ENCODE results near the gene ATP11C.

The ATP11C gene

DNA sequence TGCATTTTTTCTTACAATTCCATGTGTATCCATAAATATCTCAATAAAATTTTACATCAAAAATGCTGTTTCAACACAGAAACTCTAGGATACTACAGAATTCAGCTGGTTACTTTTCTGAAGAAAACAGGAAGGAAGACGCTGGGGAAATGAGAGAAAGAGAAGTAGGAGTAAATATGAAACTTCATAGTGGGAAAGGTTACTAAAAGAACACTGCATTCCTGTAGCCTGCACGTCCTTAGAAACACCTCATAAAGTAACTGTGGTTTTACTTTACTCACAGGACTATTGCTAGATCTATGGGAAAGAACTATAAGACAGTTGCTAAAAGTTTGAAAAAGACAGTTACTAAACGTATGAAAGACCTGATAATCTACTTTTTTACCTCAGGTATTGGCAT lies 23.1 kb downstream of the ATP11C start:
- Histone ChIP-seq H3K9me2 (replicated peaks; ENCODE audit: control insufficient read depth, low read length) (no peaks in the 10 kb centered on the region), H3K4me3 (ENCODE audit: low read length) (no peak overlapping the region), H4K20me1 (ENCODE audit: control insufficient read depth, insufficient read depth, low read depth, low read length) (no peaks in the 10 kb centered on the region; the same call in 1 of the 2 replicates), H3K79me2 (ENCODE audit: control insufficient read depth, low read length) (peaks cover 8% of the 10 kb centered on the region), H3K27me3 (ENCODE audit: control insufficient read depth, low read length) (no peaks in the 10 kb centered on the region), H3K9me3 (ENCODE audit: control insufficient read depth, insufficient read depth, low read length) (no peaks in the 10 kb centered on the region), H3F3A (ENCODE audit: control insufficient read depth, insufficient read depth) (no peaks in the 10 kb centered on the region), H3K4me2 (ENCODE audit: low read length) (no peak overlapping the region), H3K27ac (ENCODE audit: low read depth, low read length) (no peak overlapping the region), H3K4me1 (ENCODE audit: control insufficient read depth, low read length) (peaks cover 8% of the 10 kb centered on the region), H3K36me3 (ENCODE audit: control insufficient read depth, low read length) (no peaks in the 10 kb centered on the region)
- TF ChIP-seq, protein P1, sequence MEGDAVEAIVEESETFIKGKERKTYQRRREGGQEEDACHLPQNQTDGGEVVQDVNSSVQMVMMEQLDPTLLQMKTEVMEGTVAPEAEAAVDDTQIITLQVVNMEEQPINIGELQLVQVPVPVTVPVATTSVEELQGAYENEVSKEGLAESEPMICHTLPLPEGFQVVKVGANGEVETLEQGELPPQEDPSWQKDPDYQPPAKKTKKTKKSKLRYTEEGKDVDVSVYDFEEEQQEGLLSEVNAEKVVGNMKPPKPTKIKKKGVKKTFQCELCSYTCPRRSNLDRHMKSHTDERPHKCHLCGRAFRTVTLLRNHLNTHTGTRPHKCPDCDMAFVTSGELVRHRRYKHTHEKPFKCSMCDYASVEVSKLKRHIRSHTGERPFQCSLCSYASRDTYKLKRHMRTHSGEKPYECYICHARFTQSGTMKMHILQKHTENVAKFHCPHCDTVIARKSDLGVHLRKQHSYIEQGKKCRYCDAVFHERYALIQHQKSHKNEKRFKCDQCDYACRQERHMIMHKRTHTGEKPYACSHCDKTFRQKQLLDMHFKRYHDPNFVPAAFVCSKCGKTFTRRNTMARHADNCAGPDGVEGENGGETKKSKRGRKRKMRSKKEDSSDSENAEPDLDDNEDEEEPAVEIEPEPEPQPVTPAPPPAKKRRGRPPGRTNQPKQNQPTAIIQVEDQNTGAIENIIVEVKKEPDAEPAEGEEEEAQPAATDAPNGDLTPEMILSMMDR (IDR thresholded peaks at IDR 0.05; ENCODE audit: low read depth, low read length, poor library complexity, severe bottlenecking): no peak
- no peak for TF ChIP-seq EZH2phosphoT487 (IDR thresholded peaks at IDR 0.05; ENCODE audit: borderline replicate concordance, low read length)

DNA sequence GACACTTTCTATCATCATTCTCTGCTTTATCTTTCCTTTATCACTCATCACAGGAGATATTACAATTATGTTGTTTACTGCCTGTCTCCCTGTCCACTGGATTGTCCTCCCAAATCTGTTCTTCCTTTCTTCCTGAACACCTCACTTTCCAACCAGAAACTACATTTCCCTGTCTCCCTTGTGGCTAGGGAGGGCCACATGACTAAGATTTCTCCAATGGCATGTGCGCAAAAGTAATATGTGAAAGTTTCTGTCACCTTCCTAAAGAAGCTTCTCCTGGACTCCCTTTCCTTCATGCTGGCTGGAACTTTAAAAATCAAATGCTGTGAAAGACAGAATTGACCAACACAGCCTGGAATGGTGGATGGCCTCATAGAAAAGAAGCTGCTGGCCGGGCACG lies 25.8 kb downstream of the ATP11C start:
- Histone ChIP-seq H3K9me2 (replicated peaks; ENCODE audit: control insufficient read depth, low read length) (no peaks in the 10 kb centered on the region), H3K4me3 (ENCODE audit: low read length) (no peak overlapping the region), H3K9me3 (ENCODE audit: control insufficient read depth, insufficient read depth, low read length) (no peaks in the 10 kb centered on the region), H3K4me1 (ENCODE audit: control insufficient read depth, low read length) (peaks cover 8% of the 10 kb centered on the region), H3K36me3 (ENCODE audit: control insufficient read depth, low read length) (no peaks in the 10 kb centered on the region), H3K27me3 (ENCODE audit: control insufficient read depth, low read length) (no peaks in the 10 kb centered on the region), H3K79me2 (ENCODE audit: control insufficient read depth, low read length) (peaks cover 8% of the 10 kb centered on the region), H4K20me1 (ENCODE audit: control insufficient read depth, insufficient read depth, low read depth, low read length) (no peaks in the 10 kb centered on the region; the same call in 1 of the 2 replicates), H3K4me2 (ENCODE audit: low read length) (no peak overlapping the region), H3K27ac (ENCODE audit: low read depth, low read length) (no peak overlapping the region), H3F3A (ENCODE audit: control insufficient read depth, insufficient read depth) (no peaks in the 10 kb centered on the region)
- TF ChIP-seq EZH2phosphoT487 (IDR thresholded peaks at IDR 0.05; ENCODE audit: borderline replicate concordance, low read length): no peak
- TF ChIP-seq, protein P1 (IDR thresholded peaks at IDR 0.05; ENCODE audit: low read depth, low read length, poor library complexity, severe bottlenecking): no peak

DNA sequence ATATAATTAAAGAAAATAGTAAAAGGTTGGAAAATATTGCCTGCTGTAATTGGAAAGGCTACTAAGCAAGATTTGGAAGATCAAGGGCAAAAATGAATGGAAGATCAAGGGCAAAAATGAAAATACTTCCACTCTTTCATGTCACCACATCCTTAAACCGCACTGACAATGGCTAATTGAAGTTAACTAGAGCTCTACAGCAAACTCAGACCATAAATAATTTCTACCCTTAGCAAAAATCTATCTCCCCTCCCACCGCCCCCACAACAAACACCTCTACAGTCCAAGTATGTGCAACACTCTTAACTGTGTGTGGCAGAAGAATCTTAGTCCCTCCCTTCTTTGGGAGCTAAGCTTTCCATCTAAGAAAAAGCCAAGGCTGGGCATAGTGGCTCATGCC lies 27.1 kb downstream of the ATP11C start:
- no peaks in the 10 kb centered on the region for H3K36me3 ChIP-seq (ENCODE audit: control insufficient read depth, low read length)
- H3F3A ChIP-seq (ENCODE audit: control insufficient read depth, insufficient read depth): no peaks in the 10 kb centered on the region
- H3K4me1 ChIP-seq (ENCODE audit: control insufficient read depth, low read length): peaks cover 8% of the 10 kb centered on the region
- TF ChIP-seq, protein P1 (IDR thresholded peaks at IDR 0.05; ENCODE audit: low read depth, low read length, poor library complexity, severe bottlenecking): no peak
- TF ChIP-seq EZH2phosphoT487 (IDR thresholded peaks at IDR 0.05; ENCODE audit: borderline replicate concordance, low read length): no peak
- H3K9me3 ChIP-seq (ENCODE audit: control insufficient read depth, insufficient read depth, low read length): no peaks in the 10 kb centered on the region
- peaks cover 8% of the 10 kb centered on the region for H3K79me2 ChIP-seq (ENCODE audit: control insufficient read depth, low read length)
- no peaks in the 10 kb centered on the region for H3K9me2 ChIP-seq (replicated peaks; ENCODE audit: control insufficient read depth, low read length)
- no peak overlapping the region for H3K27ac ChIP-seq (ENCODE audit: low read depth, low read length)
- H3K4me3 ChIP-seq (ENCODE audit: low read length): no peak overlapping the region
- H3K27me3 ChIP-seq (ENCODE audit: control insufficient read depth, low read length): no peaks in the 10 kb centered on the region
- H4K20me1 ChIP-seq (ENCODE audit: control insufficient read depth, insufficient read depth, low read depth, low read length): no peaks in the 10 kb centered on the region; the same call in 1 of the 2 replicates
- no peak overlapping the region for H3K4me2 ChIP-seq (ENCODE audit: low read length)
